Adrenal gland (tissue), 12 donors: ENCODE data around the gene GLB1L3. TPM values are rescaled to one million over a fixed set of nuclear protein-coding genes. Genes with fewer than 3 reads are reported as not detected.

Experiments used
- DNase-seq, 7 donors: peaks; one replicate each; pipeline ENCODE4 v3.0.0-alpha.2; 2019 to 2020
- H3K27ac ChIP-seq, 5 donors: fragments of 200-600 bp; sonication (generic) in 4 of 5; 1 replicate in 3 of 5; 2 replicates in 2 of 5; pipeline versions ENCODE4 v1.5.1 to v1.8.0; 2016 to 2020; ENCODE audit warnings: mild to moderate bottlenecking in 1 of 5
- H3K27me3 ChIP-seq: fragments of 200-600 bp; 2 replicates; pipeline ENCODE4 v1.8.0; 2021
- H3K36me3 ChIP-seq, 2 donors: fragments of 200-600 bp; replicated peaks in 1 of 2; 1 replicate in 1 of 2; 2 replicates in 1 of 2; pipeline versions ENCODE4 v1.5.1 to v1.8.0; 2018 to 2022
- H3K4me1 ChIP-seq, 2 donors: fragments of 200-600 bp; replicated peaks in 1 of 2; 1 replicate in 1 of 2; 2 replicates in 1 of 2; pipeline versions ENCODE4 v1.5.1 to v1.8.0; 2018 to 2021
- H3K4me3 ChIP-seq, 4 donors: fragments of 200-600 bp; sonication (generic) in 3 of 4; one replicate each; pipeline ENCODE4 v1.5.1; 2016 to 2018
- H3K9me3 ChIP-seq, 3 donors: fragments of 200-600 bp; sonication (generic) in 1 of 3; replicated peaks in 1 of 3; 1 replicate in 2 of 3; 2 replicates in 1 of 3; pipeline versions ENCODE4 v1.5.1 to v1.8.0; 2016 to 2021
- POLR2A ChIP-seq, 2 donors: fragments of 450-650 bp; IDR thresholded peaks; one replicate each; pipeline ENCODE4 v1.6.1; 2017; ENCODE audit warnings: antibody characterized with exemption in 2 of 2, mild to moderate bottlenecking in 2 of 2, moderate library complexity in 1 of 2
- WGBS, 4 donors: extraction: QIAGEN DNeasy Blood & Tissue Kit in 2 of 4; methylation state at CpG; one replicate each; pipeline versions ENCODE4 v1.1.5 to v1.1.7; 2013 to 2017; 5-methylcytosine and 5-hydroxymethylcytosine counted together
- intact Hi-C, 2 donors: fragments of 100-400 bp; cut with DNase I; formaldehyde crosslinking; loops; one replicate each; pipeline versions ENCODE4 v1.14.1 to v1.15.0; 2022 to 2023
- polyA plus RNA-seq, 3 donors: library from polyadenylated mRNA; stranded (reverse); fragments of 200-250 nt in 2 of 3; fragments of 350-450 nt in 1 of 3; fragmentation: Illumina TruSeq in 1 of 3; extraction: RNeasy Lipid Tissue Mini Kit (QIAGEN cat#74804) in 1 of 3; gene quantifications; one replicate each; pipeline ENCODE4 v1.2.3, GENCODE V29; 2013 to 2014
- total RNA-seq, 9 donors: library from RNA; depleted of rRNA in 4 of 9; stranded (reverse); fragments of >200 nt in 4 of 9; fragments of 120-200 nt in 1 of 9; fragmentation: NEBNext Ultra II Directional in 1 of 9; extraction: Animal tissue kit (Norgen Biotek cat#: 25700) in 1 of 9; gene quantifications; one replicate each; pipeline versions ENCODE4 v1.1.0 to v1.2.4, GENCODE V29; 2013 to 2023
- TF ChIP-seq, protein P1 (sequence below), 6 experiments: fragments of 450-650 bp in 4 of 6; fragments of 200-600 bp in 2 of 6; sonication (generic) in 1 of 6; IDR thresholded peaks; 1 replicate in 5 of 6; 2 replicates in 1 of 6; pipeline versions ENCODE4 v1.5.1 to v1.8.0; 2016 to 2021; ENCODE audit warnings: antibody characterized with exemption in 6 of 6, mild to moderate bottlenecking in 2 of 6, moderate library complexity in 1 of 6
- donor health status: healthy with polysubstance abuse.
- donor health status: Bipolar disorder and iron deficiency.
- donor health status: DM: yes; HTN: yes; CAD: no.
- donor health status: DM: no; HTN: no; CAD: no.
- donor health status: DM: no; HTN: no; CAD: no.
- donor health status: DM: yes; HTN: yes; CAD: no.

The GLB1L3 gene
- total and polyA plus RNA-seq, 12 donors = 0.06 to 1.4 (median 0.51) TPM; not detected in 5

GRCh38 chr11:134332782-134333181 is 56.6 kb downstream of the GLB1L3 start:
- DNase-seq = no peak
- Histone ChIP-seq H3K4me3 (no peak overlapping the region), H3K36me3 (no peaks in the 10 kb centered on the region), H3K9me3 (no peaks in the 10 kb centered on the region), H3K27me3 (no peaks in the 10 kb centered on the region), H3K4me1 (peaks cover 12 to 13% of the 10 kb centered on the region in 2 donors), H3K27ac (no peak overlapping the region)
- 72 to 89% (median 78%) methylated on average over 7 of the region's 7 CpGs for WGBS, 4 donors
- TF ChIP-seq POLR2A (IDR thresholded peaks at IDR 0.05) = no peak
- TF ChIP-seq, protein P1, sequence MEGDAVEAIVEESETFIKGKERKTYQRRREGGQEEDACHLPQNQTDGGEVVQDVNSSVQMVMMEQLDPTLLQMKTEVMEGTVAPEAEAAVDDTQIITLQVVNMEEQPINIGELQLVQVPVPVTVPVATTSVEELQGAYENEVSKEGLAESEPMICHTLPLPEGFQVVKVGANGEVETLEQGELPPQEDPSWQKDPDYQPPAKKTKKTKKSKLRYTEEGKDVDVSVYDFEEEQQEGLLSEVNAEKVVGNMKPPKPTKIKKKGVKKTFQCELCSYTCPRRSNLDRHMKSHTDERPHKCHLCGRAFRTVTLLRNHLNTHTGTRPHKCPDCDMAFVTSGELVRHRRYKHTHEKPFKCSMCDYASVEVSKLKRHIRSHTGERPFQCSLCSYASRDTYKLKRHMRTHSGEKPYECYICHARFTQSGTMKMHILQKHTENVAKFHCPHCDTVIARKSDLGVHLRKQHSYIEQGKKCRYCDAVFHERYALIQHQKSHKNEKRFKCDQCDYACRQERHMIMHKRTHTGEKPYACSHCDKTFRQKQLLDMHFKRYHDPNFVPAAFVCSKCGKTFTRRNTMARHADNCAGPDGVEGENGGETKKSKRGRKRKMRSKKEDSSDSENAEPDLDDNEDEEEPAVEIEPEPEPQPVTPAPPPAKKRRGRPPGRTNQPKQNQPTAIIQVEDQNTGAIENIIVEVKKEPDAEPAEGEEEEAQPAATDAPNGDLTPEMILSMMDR (IDR thresholded peaks at IDR 0.05) = no peak
- intact Hi-C loops = no loop called here

- TF ChIP-seq, protein P1 (IDR thresholded peaks at IDR 0.05) = no peak
- H3K9me3 ChIP-seq = no peaks in the 10 kb centered on the region
- no peak for DNase-seq
- H3K4me3 ChIP-seq = no peak overlapping the region
- no peak overlapping the region for H3K27ac ChIP-seq
- no peaks in the 10 kb centered on the region for H3K27me3 ChIP-seq
- intact Hi-C loops = no loop called here
- no peaks in the 10 kb centered on the region for H3K36me3 ChIP-seq
- H3K4me1 ChIP-seq = peaks cover 12 to 13% of the 10 kb centered on the region in 2 donors
- 87 to 95% (median 88%) methylated on average over 7 of the region's 7 CpGs for WGBS, 4 donors
These were observed 57.1 kb downstream of the GLB1L3 start for GRCh38 chr11:134333312-134333711.

DNA sequence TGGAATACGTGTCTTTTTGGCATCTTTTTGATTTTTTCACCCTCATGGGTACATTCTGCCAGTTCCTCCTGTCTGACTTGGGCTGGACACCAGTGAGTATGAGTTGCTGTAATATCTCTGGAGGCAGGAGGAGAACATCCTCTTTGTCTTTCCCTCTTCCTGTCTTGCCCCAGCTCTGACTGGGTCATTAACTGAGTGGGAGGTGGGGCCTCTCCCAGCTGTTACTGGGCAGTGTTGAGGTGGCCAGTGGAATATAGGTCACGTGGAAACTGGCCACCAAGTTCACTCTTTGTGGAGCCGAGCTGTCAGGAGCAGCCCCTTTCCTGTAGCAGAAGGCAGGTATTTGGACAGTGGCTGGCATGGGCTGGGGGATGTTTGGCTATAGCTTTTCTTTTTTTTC is 57.8 kb downstream of the GLB1L3 start:
- no peak overlapping the region for H3K4me3 ChIP-seq
- peaks cover 12 to 13% of the 10 kb centered on the region in 2 donors for H3K4me1 ChIP-seq
- H3K27me3 ChIP-seq = no peaks in the 10 kb centered on the region
- WGBS, 4 donors = 72 to 81% (median 76%) methylated on average over 3 of the region's 3 CpGs
- H3K27ac ChIP-seq = no peak overlapping the region
- no peak for TF ChIP-seq POLR2A (IDR thresholded peaks at IDR 0.05)
- TF ChIP-seq, protein P1 (IDR thresholded peaks at IDR 0.05) = no peak
- H3K9me3 ChIP-seq = no peaks in the 10 kb centered on the region
- H3K36me3 ChIP-seq = no peaks in the 10 kb centered on the region
- intact Hi-C loops = no loop called here
- DNase-seq = no peak

GRCh38 chr11:134334796-134335571 is 58.8 kb downstream of the GLB1L3 start:
- H3K36me3 ChIP-seq = no peaks in the 10 kb centered on the region
- no peak for DNase-seq
- H3K9me3 ChIP-seq = no peaks in the 10 kb centered on the region
- no peak overlapping the region for H3K27ac ChIP-seq
- no peaks in the 10 kb centered on the region for H3K27me3 ChIP-seq
- no peak overlapping the region for H3K4me3 ChIP-seq
- WGBS, 4 donors = 89 to 93% (median 92%) methylated on average over 10 of the region's 10 CpGs
- TF ChIP-seq, protein P1 (IDR thresholded peaks at IDR 0.05) = no peak
- no peak for TF ChIP-seq POLR2A (IDR thresholded peaks at IDR 0.05)
- intact Hi-C loops = no loop called here
- peaks cover 12 to 13% of the 10 kb centered on the region in 2 donors for H3K4me1 ChIP-seq
